PC-3 (cell line): Measurements from ENCODE around the gene MRAS. TPM values are rescaled to one million over a fixed set of nuclear protein-coding genes. Genes with fewer than 3 reads are reported as not detected.

ENCODE experiments used
- ATAC-seq: fragments of 200-7000 bp; cut with Tn5 transposase; 2 replicates; pipeline ENCODE4 v1.9.1; 2020; ENCODE audit warnings: mild to moderate bottlenecking, moderate library complexity
- BruUV-seq: library from RNA; stranded (reverse); fragments of 400-500 nt; replicated peaks from 2 replicates; lab custom pipeline; 2021; lab: Mats Ljungman, UMichigan
- CTCF ChIA-PET: fragments of 300-600 bp; sonication (Branson Sonifier 250); formaldehyde crosslinking; loops from one replicate; lab custom pipeline; 2022; ENCODE audit warnings: antibody characterized with exemption; lab: Charles Lee
- POLR2A ChIA-PET: fragments of 300-600 bp; sonication (Branson Sonifier 250); formaldehyde crosslinking; loops from one replicate; lab custom pipeline; 2022; ENCODE audit warnings: antibody characterized with exemption; ENCODE audit not compliant: unreplicated experiment; lab: Charles Lee
- DNase-seq: peaks from one replicate; pipeline ENCODE4 v3.0.0-alpha.2; 2015
- H2AFZ ChIP-seq: fragments of 300-600 bp; sonication (generic); 2 replicates; pipeline ENCODE4 v1.6.0; 2016; ENCODE audit warnings: antibody characterized with exemption, low read length
- H3F3A ChIP-seq: fragments of 300-600 bp; sonication (generic); one replicate; pipeline ENCODE4 v1.6.0; 2017; ENCODE audit warnings: antibody characterized with exemption, low read length, control low read depth, mild to moderate bottlenecking; ENCODE audit not compliant: unreplicated experiment
- H3K27ac ChIP-seq: fragments of 300-600 bp; sonication (generic); 2 replicates; pipeline ENCODE4 v1.5.1; 2016; ENCODE audit warnings: mild to moderate bottlenecking, low read length
- H3K27me3 ChIP-seq: fragments of 300-600 bp; sonication (generic); 2 replicates; pipeline ENCODE4 v1.6.1; 2016; ENCODE audit warnings: low read length, mixed read lengths
- H3K36me3 ChIP-seq: fragments of 300-600 bp; sonication (generic); 2 replicates; pipeline ENCODE4 v1.6.1; 2016; ENCODE audit warnings: low read depth, mixed run types, low read length, mixed read lengths
- H3K4me1 ChIP-seq: fragments of 300-600 bp; sonication (generic); 2 replicates; pipeline ENCODE4 v1.5.1; 2016; ENCODE audit warnings: low read length; ENCODE audit not compliant: insufficient read depth
- H3K4me2 ChIP-seq: fragments of 300-600 bp; sonication (generic); 2 replicates; pipeline ENCODE4 v1.6.0; 2016; ENCODE audit warnings: low read length
- H3K4me3 ChIP-seq: fragments of 300-600 bp; sonication (generic); 2 replicates; pipeline ENCODE4 v1.5.1; 2016; ENCODE audit warnings: mild to moderate bottlenecking, low read length, mixed read lengths
- H3K79me2 ChIP-seq: fragments of 300-600 bp; sonication (generic); 2 replicates; pipeline ENCODE4 v1.6.1; 2017; ENCODE audit warnings: low read length, mixed read lengths
- H3K9ac ChIP-seq: fragments of 300-600 bp; sonication (generic); 2 replicates; pipeline ENCODE4 v1.6.0; 2016; ENCODE audit warnings: mild to moderate bottlenecking, low read length
- H3K9me2 ChIP-seq: fragments of 300-600 bp; sonication (generic); replicated peaks from 2 replicates; pipeline ENCODE4 v1.6.1; 2016; ENCODE audit warnings: mixed run types, low read length, mixed read lengths
- H3K9me3 ChIP-seq: fragments of 300-600 bp; sonication (generic); 2 replicates; pipeline ENCODE4 v1.6.1; 2016; ENCODE audit warnings: low read length, mixed read lengths
- H4K20me1 ChIP-seq: fragments of 300-600 bp; sonication (generic); 2 replicates; pipeline ENCODE4 v1.6.1; 2016; ENCODE audit warnings: low read length, mixed read lengths
- CTCF ChIP-seq: fragments of 300-600 bp; sonication (generic); conservative IDR thresholded peaks from 2 replicates; pipeline ENCODE4 v1.5.1; 2017; ENCODE audit warnings: antibody characterized with exemption, low read depth, mild to moderate bottlenecking, low read length
- EZH2 ChIP-seq: fragments of 300-600 bp; sonication (generic); IDR thresholded peaks from one replicate; pipeline ENCODE4 v1.6.1; 2017; ENCODE audit warnings: antibody characterized with exemption, mild to moderate bottlenecking, low read length; ENCODE audit not compliant: unreplicated experiment
- EZH2phosphoT487 ChIP-seq: fragments of 300-600 bp; sonication (generic); IDR thresholded peaks from 2 replicates; pipeline ENCODE4 v1.6.1; 2018; ENCODE audit warnings: mild to moderate bottlenecking, antibody characterized with exemption, low read length, borderline replicate concordance
- intact Hi-C: fragments of 100-400 bp; cut with micrococcal nuclease; formaldehyde crosslinking; loops from 2 replicates; pipeline ENCODE4 v1.9.0; 2023
- total RNA-seq: library from RNA; depleted of rRNA; stranded (reverse); fragments of >200 nt; gene quantifications from 2 replicates; pipeline ENCODE4 v1.2.3, GENCODE V29; 2014

MRAS gene
- total RNA-seq, 1 experiment from 2014 or later: 2.8 TPM

- ChIA-PET CTCF (no interaction called here), POLR2A (no interaction called here)
- DNase-seq (no peak), ATAC-seq (no peak)
- Histone ChIP-seq H3K9me3 (no peaks in the 10 kb centered on the region), H4K20me1 (no peaks in the 10 kb centered on the region), H3K36me3 (no peaks in the 10 kb centered on the region), H3K4me1 (peaks cover 17% of the 10 kb centered on the region), H2AFZ (no peak overlapping the region), H3K27ac (no peak overlapping the region), H3K9ac (no peak overlapping the region), H3F3A (no peaks in the 10 kb centered on the region), H3K27me3 (no peaks in the 10 kb centered on the region), H3K9me2 (no peaks in the 10 kb centered on the region), H3K4me2 (no peak overlapping the region), H3K4me3 (no peak overlapping the region), H3K79me2 (no peaks in the 10 kb centered on the region)
- BruUV-seq: no TSS peak
- intact Hi-C loops: loop anchor here (5.0 kb wide), 2 partner anchors 47 to 62 kb away; partner anchors contain the start of gene MRAS
- TF ChIP-seq EZH2phosphoT487: no peak
- TF ChIP-seq EZH2: no peak
- no peak for TF ChIP-seq CTCF
These were observed 45.8 kb downstream of the MRAS start for GRCh38 chr3:138394156-138394555.

- H3K9me2 ChIP-seq: no peaks in the 10 kb centered on the region
- no peaks in the 10 kb centered on the region for H3K27me3 ChIP-seq
- no peaks in the 10 kb centered on the region for H3K36me3 ChIP-seq
- TF ChIP-seq EZH2phosphoT487 (no peak), EZH2 (no peak), CTCF (no peak)
- no peaks in the 10 kb centered on the region for H3K9me3 ChIP-seq
- ChIA-PET POLR2A (no interaction called here), CTCF (no interaction called here)
- ATAC-seq (no peak), DNase-seq (no peak)
- H3K4me3 ChIP-seq: no peak overlapping the region
- no peak overlapping the region for H3K4me2 ChIP-seq
- no peak overlapping the region for H3K27ac ChIP-seq
- BruUV-seq: no TSS peak
- H3K79me2 ChIP-seq: no peaks in the 10 kb centered on the region
- H3K4me1 ChIP-seq: peaks cover 16% of the 10 kb centered on the region
- H2AFZ ChIP-seq: no peak overlapping the region
- intact Hi-C loops: loop anchor here (5.0 kb wide), 2 partner anchors 47 to 62 kb away; partner anchors contain the start of gene MRAS
- no peaks in the 10 kb centered on the region for H4K20me1 ChIP-seq
- H3F3A ChIP-seq: no peaks in the 10 kb centered on the region
- no peak overlapping the region for H3K9ac ChIP-seq
These were observed 46.3 kb downstream of the MRAS start for GRCh38 chr3:138394686-138395085.

GRCh38 chr3:138395865-138396751 is 47.7 kb downstream of the MRAS start:
- BruUV-seq: no TSS peak
- intact Hi-C loops: no loop called here
- H2AFZ ChIP-seq: no peak overlapping the region
- no peak for TF ChIP-seq CTCF
- no peak for TF ChIP-seq EZH2
- no peak for TF ChIP-seq EZH2phosphoT487
- no peaks in the 10 kb centered on the region for H4K20me1 ChIP-seq
- no peak overlapping the region for H3K4me2 ChIP-seq
- H3K36me3 ChIP-seq: no peaks in the 10 kb centered on the region
- peaks cover 2% of the 10 kb centered on the region; the same call in 1 of the 2 replicates for H3K4me1 ChIP-seq
- no peaks in the 10 kb centered on the region for H3K9me2 ChIP-seq
- H3K4me3 ChIP-seq: no peak overlapping the region
- DNase-seq: no peak
- POLR2A ChIA-PET: no interaction called here
- CTCF ChIA-PET: no interaction called here
- no peaks in the 10 kb centered on the region for H3F3A ChIP-seq
- ATAC-seq: no peak
- no peak overlapping the region for H3K27ac ChIP-seq
- H3K27me3 ChIP-seq: no peaks in the 10 kb centered on the region
- no peaks in the 10 kb centered on the region for H3K79me2 ChIP-seq
- H3K9ac ChIP-seq: no peak overlapping the region
- H3K9me3 ChIP-seq: no peaks in the 10 kb centered on the region
